MM.1S (cell line): ENCODE results near the gene ZCCHC24.

ENCODE experiments used
- DNase-seq: peaks from one replicate; pipeline ENCODE4 v3.0.0-alpha.2; 2015
- H2AFZ ChIP-seq: fragments of 300-600 bp; sonication (generic); 2 replicates; pipeline ENCODE4 v1.6.0; 2016; ENCODE audit warnings: antibody characterized with exemption, low read length
- H3F3A ChIP-seq: fragments of 300-600 bp; sonication (generic); 2 replicates; pipeline ENCODE4 v1.6.1; 2016; ENCODE audit warnings: mild to moderate bottlenecking, antibody characterized with exemption, low read length, moderate library complexity, mixed read lengths; ENCODE audit not compliant: insufficient read depth
- H3K27ac ChIP-seq: fragments of 300-600 bp; sonication (generic); 2 replicates; pipeline ENCODE4 v1.5.1; 2016; ENCODE audit warnings: mild to moderate bottlenecking, low read length
- H3K27me3 ChIP-seq: fragments of 300-600 bp; sonication (generic); replicated peaks from 2 replicates; pipeline ENCODE4 v1.6.0; 2016; ENCODE audit warnings: low read length; ENCODE audit not compliant: insufficient read depth
- H3K36me3 ChIP-seq: fragments of 300-600 bp; sonication (generic); replicated peaks from 2 replicates; pipeline ENCODE4 v1.6.1; 2016; ENCODE audit warnings: mild to moderate bottlenecking, low read length, mixed read lengths; ENCODE audit not compliant: insufficient read depth
- H3K4me1 ChIP-seq: fragments of 300-600 bp; sonication (generic); 2 replicates; pipeline ENCODE4 v1.6.1; 2016; ENCODE audit warnings: low read length, mixed read lengths
- H3K4me2 ChIP-seq: fragments of 300-600 bp; sonication (generic); 2 replicates; pipeline ENCODE4 v1.6.0; 2016; ENCODE audit warnings: low read depth, low read length
- H3K4me3 ChIP-seq: fragments of 300-600 bp; sonication (generic); 2 replicates; pipeline ENCODE4 v1.5.1; 2016; ENCODE audit warnings: low read length, mixed read lengths
- H3K79me2 ChIP-seq: fragments of 300-600 bp; sonication (generic); 2 replicates; pipeline ENCODE4 v1.6.1; 2016; ENCODE audit warnings: mixed run types, low read length, mixed read lengths
- H3K9ac ChIP-seq: fragments of 300-600 bp; sonication (generic); 2 replicates; pipeline ENCODE4 v1.6.1; 2016; ENCODE audit warnings: low read length, mixed read lengths
- H3K9me2 ChIP-seq: fragments of 300-600 bp; sonication (generic); replicated peaks from 2 replicates; pipeline ENCODE4 v1.6.1; 2016; ENCODE audit warnings: mild to moderate bottlenecking, low read length, mixed read lengths; ENCODE audit not compliant: insufficient read depth
- H3K9me3 ChIP-seq: fragments of 300-600 bp; sonication (generic); replicated peaks from 2 replicates; pipeline ENCODE4 v1.6.1; 2016; ENCODE audit warnings: mild to moderate bottlenecking, low read length, mixed read lengths; ENCODE audit not compliant: insufficient read depth
- H4K20me1 ChIP-seq: fragments of 300-600 bp; sonication (generic); 2 replicates; pipeline ENCODE4 v1.6.1; 2016; ENCODE audit warnings: mild to moderate bottlenecking, low read length, moderate library complexity, mixed read lengths; ENCODE audit not compliant: insufficient read depth
- EZH2 ChIP-seq: fragments of 300-600 bp; sonication (generic); optimal IDR thresholded peaks from 2 replicates; pipeline ENCODE3; 2017; ENCODE audit warnings: low read depth, mild to moderate bottlenecking, antibody characterized with exemption, low read length, mixed read lengths
- EZH2phosphoT487 ChIP-seq: fragments of 300-600 bp; sonication (generic); IDR thresholded peaks from 2 replicates; pipeline ENCODE4 v1.6.1; 2018; ENCODE audit warnings: antibody characterized with exemption, low read length
- TF ChIP-seq, protein P1 (sequence below): fragments of 300-600 bp; sonication (generic); IDR thresholded peaks from 2 replicates; pipeline ENCODE4 v1.5.1; 2016; ENCODE audit warnings: antibody characterized with exemption, low read length, mixed read lengths

The ZCCHC24 gene

DNA sequence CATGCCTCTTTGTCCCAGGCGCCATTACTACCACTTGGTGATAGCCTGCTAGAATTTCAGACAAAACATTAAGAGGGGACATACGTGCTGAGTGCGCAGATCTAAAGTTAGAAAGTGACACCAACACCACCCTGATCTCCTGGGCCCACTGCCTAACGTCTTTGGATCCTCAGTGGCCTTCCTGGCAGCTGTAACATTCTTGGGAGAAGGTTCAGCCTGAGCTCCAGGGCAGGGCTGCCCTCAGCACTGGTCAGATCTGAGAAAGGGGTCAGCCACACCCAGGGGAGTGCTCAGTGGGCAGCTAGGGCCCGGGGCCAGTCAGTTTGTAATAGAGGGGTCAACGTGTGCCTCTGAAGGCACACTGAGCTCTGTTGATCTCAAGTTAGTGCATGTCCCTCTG lies 48.4 kb downstream of the ZCCHC24 start:
- Histone ChIP-seq H3K27me3 (no peaks in the 10 kb centered on the region), H3K4me1 (no peaks in the 10 kb centered on the region), H4K20me1 (no peaks in the 10 kb centered on the region), H3K36me3 (no peaks in the 10 kb centered on the region), H3F3A (no peaks in the 10 kb centered on the region), H2AFZ (no peak overlapping the region), H3K9ac (no peak overlapping the region), H3K4me3 (no peak overlapping the region), H3K27ac (no peak overlapping the region), H3K79me2 (no peaks in the 10 kb centered on the region), H3K4me2 (no peak overlapping the region), H3K9me3 (no peaks in the 10 kb centered on the region), H3K9me2 (no peaks in the 10 kb centered on the region)
- no peak for DNase-seq
- TF ChIP-seq, protein P1, sequence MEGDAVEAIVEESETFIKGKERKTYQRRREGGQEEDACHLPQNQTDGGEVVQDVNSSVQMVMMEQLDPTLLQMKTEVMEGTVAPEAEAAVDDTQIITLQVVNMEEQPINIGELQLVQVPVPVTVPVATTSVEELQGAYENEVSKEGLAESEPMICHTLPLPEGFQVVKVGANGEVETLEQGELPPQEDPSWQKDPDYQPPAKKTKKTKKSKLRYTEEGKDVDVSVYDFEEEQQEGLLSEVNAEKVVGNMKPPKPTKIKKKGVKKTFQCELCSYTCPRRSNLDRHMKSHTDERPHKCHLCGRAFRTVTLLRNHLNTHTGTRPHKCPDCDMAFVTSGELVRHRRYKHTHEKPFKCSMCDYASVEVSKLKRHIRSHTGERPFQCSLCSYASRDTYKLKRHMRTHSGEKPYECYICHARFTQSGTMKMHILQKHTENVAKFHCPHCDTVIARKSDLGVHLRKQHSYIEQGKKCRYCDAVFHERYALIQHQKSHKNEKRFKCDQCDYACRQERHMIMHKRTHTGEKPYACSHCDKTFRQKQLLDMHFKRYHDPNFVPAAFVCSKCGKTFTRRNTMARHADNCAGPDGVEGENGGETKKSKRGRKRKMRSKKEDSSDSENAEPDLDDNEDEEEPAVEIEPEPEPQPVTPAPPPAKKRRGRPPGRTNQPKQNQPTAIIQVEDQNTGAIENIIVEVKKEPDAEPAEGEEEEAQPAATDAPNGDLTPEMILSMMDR: no peak
- TF ChIP-seq EZH2: no peak
- no peak for TF ChIP-seq EZH2phosphoT487

DNA sequence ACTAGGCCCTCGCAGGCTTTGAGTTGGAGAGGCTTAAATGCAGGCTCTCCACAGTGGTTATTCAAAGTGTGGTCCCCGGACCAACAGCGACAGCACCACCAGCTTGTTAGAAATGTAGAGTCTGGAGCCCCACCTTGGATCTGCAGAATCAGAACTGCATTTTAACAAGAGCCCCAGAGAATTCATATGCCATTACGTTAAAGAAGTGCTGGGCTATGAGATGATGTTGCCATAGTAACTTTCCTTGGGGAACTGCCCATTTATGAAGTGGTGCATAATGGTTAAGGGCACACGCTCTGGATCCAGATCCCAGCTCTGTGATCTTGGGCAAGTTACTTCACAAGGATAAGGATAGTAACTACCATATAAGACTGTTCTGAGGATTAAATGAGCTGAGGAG lies 48.9 kb downstream of the ZCCHC24 start:
- Histone ChIP-seq H2AFZ (no peak overlapping the region), H3K79me2 (no peaks in the 10 kb centered on the region), H3K27me3 (no peaks in the 10 kb centered on the region), H3K27ac (no peak overlapping the region), H3K9me2 (no peaks in the 10 kb centered on the region), H3K4me3 (no peak overlapping the region), H3K4me2 (no peak overlapping the region), H3K36me3 (no peaks in the 10 kb centered on the region), H3K4me1 (no peaks in the 10 kb centered on the region), H4K20me1 (no peaks in the 10 kb centered on the region), H3K9ac (no peak overlapping the region), H3F3A (no peaks in the 10 kb centered on the region), H3K9me3 (no peaks in the 10 kb centered on the region)
- TF ChIP-seq EZH2phosphoT487 (no peak), EZH2 (no peak)
- TF ChIP-seq, protein P1: no peak
- DNase-seq: no peak

DNA sequence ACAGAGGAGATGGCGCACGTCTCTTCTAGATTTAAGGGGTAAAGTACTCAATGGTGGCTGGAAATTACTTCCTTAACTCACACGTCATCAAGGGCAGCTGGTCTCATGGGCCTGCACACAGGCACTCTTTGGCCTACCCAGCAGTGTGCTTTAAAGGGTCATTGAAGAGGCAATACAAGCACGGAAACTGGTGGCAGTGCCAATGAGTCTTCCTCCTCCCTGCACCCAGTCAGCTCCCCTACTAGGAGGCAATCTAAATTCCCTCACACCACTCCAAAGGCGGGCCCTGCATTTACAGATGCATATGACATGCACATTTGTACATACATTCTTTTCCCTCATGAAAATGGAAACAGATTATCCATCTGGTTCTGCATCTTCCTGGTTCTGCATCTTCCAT lies 50.8 kb downstream of the ZCCHC24 start:
- Histone ChIP-seq H3K27ac (no peak overlapping the region), H3K79me2 (no peaks in the 10 kb centered on the region), H3K9me3 (no peaks in the 10 kb centered on the region), H2AFZ (no peak overlapping the region), H4K20me1 (no peaks in the 10 kb centered on the region), H3K4me3 (no peak overlapping the region), H3K4me1 (no peaks in the 10 kb centered on the region), H3K27me3 (no peaks in the 10 kb centered on the region), H3K36me3 (no peaks in the 10 kb centered on the region), H3F3A (no peaks in the 10 kb centered on the region), H3K9ac (no peak overlapping the region), H3K9me2 (no peaks in the 10 kb centered on the region), H3K4me2 (no peak overlapping the region)
- no peak for DNase-seq
- TF ChIP-seq, protein P1: no peak
- TF ChIP-seq EZH2: no peak
- no peak for TF ChIP-seq EZH2phosphoT487
